A673 (cell line): ENCODE data around the gene LINGO1. TPM values are rescaled to one million over a fixed set of nuclear protein-coding genes. Genes with fewer than 3 reads are reported as not detected.

Experiments
- BruUV-seq: library from RNA; stranded (reverse); fragments of 400-500 nt; replicated peaks from 2 replicates; lab custom pipeline; 2021; lab: Mats Ljungman, UMichigan
- CTCF ChIA-PET: fragments of 300-600 bp; sonication (Branson Sonifier 250); formaldehyde crosslinking; loops from one replicate; lab custom pipeline; 2022; ENCODE audit warnings: antibody characterized with exemption; lab: Charles Lee
- POLR2A ChIA-PET: fragments of 300-600 bp; sonication (Branson Sonifier 250); formaldehyde crosslinking; loops from one replicate; lab custom pipeline; 2022; ENCODE audit warnings: antibody characterized with exemption; ENCODE audit not compliant: low non-redundant PET; lab: Charles Lee
- DNase-seq: peaks from one replicate; pipeline ENCODE4 v3.0.0-alpha.2; 2015; ENCODE audit warnings: low spot score
- H3K27ac ChIP-seq: fragments of 200-600 bp; sonication (generic); 2 replicates; pipeline ENCODE4 v1.5.1; 2016; ENCODE audit warnings: mixed run types, low read depth, mild to moderate bottlenecking, mixed read lengths, antibody characterized with exemption, low read length; ENCODE audit not compliant: poor library complexity, severe bottlenecking
- H3K27me3 ChIP-seq: fragments of 200-600 bp; sonication (generic); replicated peaks from 2 replicates; pipeline ENCODE4 v1.6.1; 2017; ENCODE audit warnings: mixed run types, low read depth, mild to moderate bottlenecking, mixed read lengths, antibody characterized with exemption, low read length; ENCODE audit not compliant: insufficient read depth, poor library complexity
- H3K36me3 ChIP-seq: fragments of 200-600 bp; sonication (generic); 2 replicates; pipeline ENCODE4 v1.6.1; 2016; ENCODE audit warnings: mixed run types, mild to moderate bottlenecking, mixed read lengths, antibody characterized with exemption, low read length; ENCODE audit not compliant: insufficient read depth, poor library complexity, severe bottlenecking
- H3K4me1 ChIP-seq: fragments of 200-600 bp; sonication (generic); 2 replicates; pipeline ENCODE4 v1.6.1; 2017; ENCODE audit warnings: mixed run types, mild to moderate bottlenecking, mixed read lengths, antibody characterized with exemption, low read length; ENCODE audit not compliant: insufficient read depth, poor library complexity, severe bottlenecking
- H3K4me3 ChIP-seq: fragments of 200-600 bp; sonication (generic); 2 replicates; pipeline ENCODE4 v1.5.1; 2016; ENCODE audit warnings: low read depth, mixed run types, mild to moderate bottlenecking, mixed read lengths, low read length; ENCODE audit not compliant: poor library complexity, severe bottlenecking
- H3K9me3 ChIP-seq: fragments of 200-600 bp; sonication (generic); 2 replicates; pipeline ENCODE4 v1.6.1; 2016; ENCODE audit warnings: mixed run types, low read depth, mild to moderate bottlenecking, mixed read lengths, antibody characterized with exemption, low read length; ENCODE audit not compliant: poor library complexity, severe bottlenecking
- EZH2 ChIP-seq: fragments of 200-600 bp; sonication (generic); IDR thresholded peaks from 2 replicates; pipeline ENCODE4 v1.6.1; 2017; ENCODE audit warnings: borderline replicate concordance, low read depth, mild to moderate bottlenecking, mixed read lengths, antibody characterized with exemption, low read length; ENCODE audit not compliant: poor library complexity, severe bottlenecking
- intact Hi-C: fragments of 100-400 bp; cut with micrococcal nuclease; formaldehyde crosslinking; loops from one replicate; pipeline ENCODE4 v1.10.0; 2022; ENCODE audit not compliant: unreplicated experiment
- total RNA-seq: library from RNA; stranded (reverse); gene quantifications from 2 replicates; pipeline ENCODE4 v1.2.3, GENCODE V29; 2021
- TF ChIP-seq, protein P1 (sequence below): fragments of 300-800, 200-600 bp; sonication (generic); conservative IDR thresholded peaks from 2 replicates; pipeline ENCODE4 v1.5.1; 2017; ENCODE audit warnings: low read depth, mild to moderate bottlenecking, antibody characterized with exemption, low read length, moderate library complexity, mixed read lengths

The LINGO1 gene
- total RNA-seq, 1 experiment from 2014 or later, result 93.7 TPM

DNA sequence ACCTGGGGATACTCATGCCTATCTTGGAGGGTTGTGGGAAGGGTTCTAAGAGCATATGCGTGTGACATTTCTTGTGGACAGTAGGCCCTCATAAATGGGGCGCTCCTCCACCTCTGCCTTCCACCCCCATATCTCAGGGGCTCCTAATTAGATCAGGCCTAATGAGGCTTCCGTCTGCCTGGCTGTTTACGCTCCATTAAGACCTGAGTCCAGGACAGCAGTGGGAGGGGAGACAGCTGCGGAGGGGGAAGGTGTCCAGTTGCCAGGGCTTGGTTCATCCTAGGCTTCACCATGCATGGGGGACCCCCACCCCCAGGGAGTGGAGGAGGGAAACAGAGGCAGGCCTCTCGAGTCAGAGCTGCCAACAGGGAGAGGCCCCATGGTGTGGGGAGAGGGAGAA lies 9.3 kb upstream of the LINGO1 start:
- no peaks in the 10 kb centered on the region for H3K36me3 ChIP-seq
- POLR2A ChIA-PET, result no interaction called here
- no peak overlapping the region for H3K27ac ChIP-seq
- DNase-seq, result no peak
- CTCF ChIA-PET, result no interaction called here
- BruUV-seq, result no TSS peak
- H3K4me1 ChIP-seq, result no peaks in the 10 kb centered on the region
- no peaks in the 10 kb centered on the region for H3K27me3 ChIP-seq
- H3K9me3 ChIP-seq, result no peaks in the 10 kb centered on the region
- no peak overlapping the region for H3K4me3 ChIP-seq
- no peak for TF ChIP-seq EZH2
- TF ChIP-seq, protein P1, sequence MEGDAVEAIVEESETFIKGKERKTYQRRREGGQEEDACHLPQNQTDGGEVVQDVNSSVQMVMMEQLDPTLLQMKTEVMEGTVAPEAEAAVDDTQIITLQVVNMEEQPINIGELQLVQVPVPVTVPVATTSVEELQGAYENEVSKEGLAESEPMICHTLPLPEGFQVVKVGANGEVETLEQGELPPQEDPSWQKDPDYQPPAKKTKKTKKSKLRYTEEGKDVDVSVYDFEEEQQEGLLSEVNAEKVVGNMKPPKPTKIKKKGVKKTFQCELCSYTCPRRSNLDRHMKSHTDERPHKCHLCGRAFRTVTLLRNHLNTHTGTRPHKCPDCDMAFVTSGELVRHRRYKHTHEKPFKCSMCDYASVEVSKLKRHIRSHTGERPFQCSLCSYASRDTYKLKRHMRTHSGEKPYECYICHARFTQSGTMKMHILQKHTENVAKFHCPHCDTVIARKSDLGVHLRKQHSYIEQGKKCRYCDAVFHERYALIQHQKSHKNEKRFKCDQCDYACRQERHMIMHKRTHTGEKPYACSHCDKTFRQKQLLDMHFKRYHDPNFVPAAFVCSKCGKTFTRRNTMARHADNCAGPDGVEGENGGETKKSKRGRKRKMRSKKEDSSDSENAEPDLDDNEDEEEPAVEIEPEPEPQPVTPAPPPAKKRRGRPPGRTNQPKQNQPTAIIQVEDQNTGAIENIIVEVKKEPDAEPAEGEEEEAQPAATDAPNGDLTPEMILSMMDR, result no peak
- intact Hi-C loops, result no loop called here

DNA sequence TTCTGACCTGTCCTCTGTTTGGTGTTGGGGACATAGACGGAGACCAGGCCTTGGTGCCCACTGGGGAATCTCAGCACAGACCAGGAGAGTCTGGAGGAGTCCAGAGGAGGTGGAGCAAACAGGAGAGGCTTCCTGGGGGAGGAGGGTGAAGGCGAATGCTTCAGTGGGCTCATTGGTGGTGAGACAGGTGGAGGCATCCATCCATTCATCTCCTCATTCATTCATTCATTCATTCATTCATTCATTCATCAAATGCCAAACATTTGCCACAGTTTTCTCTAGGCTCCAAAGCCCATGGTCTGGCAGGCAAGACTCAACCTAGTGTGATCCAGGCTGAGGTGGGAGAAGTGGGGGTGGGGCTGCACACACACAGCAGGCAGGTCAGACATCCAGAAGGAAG lies 7.9 kb upstream of the LINGO1 start:
- H3K27me3 ChIP-seq, result no peaks in the 10 kb centered on the region
- CTCF ChIA-PET, result interaction anchor here (0.6 kb wide), 1 partner anchor 54 kb away, joined by 3 read pairs; no protein-coding TSS in a partner anchor
- no peak for TF ChIP-seq EZH2
- TF ChIP-seq, protein P1, result no peak
- POLR2A ChIA-PET, result no interaction called here
- no peaks in the 10 kb centered on the region for H3K36me3 ChIP-seq
- H3K27ac ChIP-seq, result no peak overlapping the region
- intact Hi-C loops, result no loop called here
- H3K9me3 ChIP-seq, result no peaks in the 10 kb centered on the region
- H3K4me3 ChIP-seq, result no peak overlapping the region
- no TSS peak for BruUV-seq
- DNase-seq, result no peak
- no peaks in the 10 kb centered on the region for H3K4me1 ChIP-seq

DNA sequence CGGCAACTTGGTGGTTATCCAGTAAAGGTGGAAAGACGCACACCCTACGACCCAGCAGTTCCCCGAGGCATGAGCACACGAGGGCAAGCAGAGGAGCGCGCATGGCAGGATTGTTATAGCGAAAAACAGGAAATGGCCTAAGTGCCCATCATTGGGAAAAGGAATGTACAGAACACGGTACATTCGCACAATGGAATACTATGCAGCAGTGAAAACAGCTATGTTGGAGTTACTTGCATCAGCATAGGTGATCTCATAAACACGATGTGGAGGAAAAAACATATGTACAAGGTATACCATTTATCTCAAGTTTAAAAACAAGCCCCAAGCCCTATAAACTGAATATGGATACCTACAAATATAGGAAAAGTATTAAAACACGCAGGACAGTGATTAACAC lies 6.7 kb upstream of the LINGO1 start:
- TF ChIP-seq, protein P1, result no peak
- TF ChIP-seq EZH2, result no peak
- H3K4me1 ChIP-seq, result peaks cover 6% of the 10 kb centered on the region
- H3K4me3 ChIP-seq, result no peak overlapping the region
- no peaks in the 10 kb centered on the region for H3K36me3 ChIP-seq
- ChIA-PET CTCF (no interaction called here), POLR2A (no interaction called here)
- no peaks in the 10 kb centered on the region for H3K27me3 ChIP-seq
- BruUV-seq, result no TSS peak
- DNase-seq, result no peak
- H3K27ac ChIP-seq, result no peak overlapping the region
- intact Hi-C loops, result no loop called here
- no peaks in the 10 kb centered on the region for H3K9me3 ChIP-seq
